MM.1S (cell line): Measurements from ENCODE around the gene AHNAK.

Experiments used
- DNase-seq: peaks from one replicate; pipeline ENCODE4 v3.0.0-alpha.2; 2015
- H2AFZ ChIP-seq: fragments of 300-600 bp; sonication (generic); 2 replicates; pipeline ENCODE4 v1.6.0; 2016; ENCODE audit warnings: antibody characterized with exemption, low read length
- H3F3A ChIP-seq: fragments of 300-600 bp; sonication (generic); 2 replicates; pipeline ENCODE4 v1.6.1; 2016; ENCODE audit warnings: mild to moderate bottlenecking, antibody characterized with exemption, low read length, moderate library complexity, mixed read lengths; ENCODE audit not compliant: insufficient read depth
- H3K27ac ChIP-seq: fragments of 300-600 bp; sonication (generic); 2 replicates; pipeline ENCODE4 v1.5.1; 2016; ENCODE audit warnings: mild to moderate bottlenecking, low read length
- H3K27me3 ChIP-seq: fragments of 300-600 bp; sonication (generic); replicated peaks from 2 replicates; pipeline ENCODE4 v1.6.0; 2016; ENCODE audit warnings: low read length; ENCODE audit not compliant: insufficient read depth
- H3K36me3 ChIP-seq: fragments of 300-600 bp; sonication (generic); replicated peaks from 2 replicates; pipeline ENCODE4 v1.6.1; 2016; ENCODE audit warnings: mild to moderate bottlenecking, low read length, mixed read lengths; ENCODE audit not compliant: insufficient read depth
- H3K4me1 ChIP-seq: fragments of 300-600 bp; sonication (generic); 2 replicates; pipeline ENCODE4 v1.6.1; 2016; ENCODE audit warnings: low read length, mixed read lengths
- H3K4me2 ChIP-seq: fragments of 300-600 bp; sonication (generic); 2 replicates; pipeline ENCODE4 v1.6.0; 2016; ENCODE audit warnings: low read depth, low read length
- H3K4me3 ChIP-seq: fragments of 300-600 bp; sonication (generic); 2 replicates; pipeline ENCODE4 v1.5.1; 2016; ENCODE audit warnings: low read length, mixed read lengths
- H3K79me2 ChIP-seq: fragments of 300-600 bp; sonication (generic); 2 replicates; pipeline ENCODE4 v1.6.1; 2016; ENCODE audit warnings: mixed run types, low read length, mixed read lengths
- H3K9ac ChIP-seq: fragments of 300-600 bp; sonication (generic); 2 replicates; pipeline ENCODE4 v1.6.1; 2016; ENCODE audit warnings: low read length, mixed read lengths
- H3K9me2 ChIP-seq: fragments of 300-600 bp; sonication (generic); replicated peaks from 2 replicates; pipeline ENCODE4 v1.6.1; 2016; ENCODE audit warnings: mild to moderate bottlenecking, low read length, mixed read lengths; ENCODE audit not compliant: insufficient read depth
- H3K9me3 ChIP-seq: fragments of 300-600 bp; sonication (generic); replicated peaks from 2 replicates; pipeline ENCODE4 v1.6.1; 2016; ENCODE audit warnings: mild to moderate bottlenecking, low read length, mixed read lengths; ENCODE audit not compliant: insufficient read depth
- H4K20me1 ChIP-seq: fragments of 300-600 bp; sonication (generic); 2 replicates; pipeline ENCODE4 v1.6.1; 2016; ENCODE audit warnings: mild to moderate bottlenecking, low read length, moderate library complexity, mixed read lengths; ENCODE audit not compliant: insufficient read depth
- CTCF ChIP-seq: fragments of 300-600 bp; sonication (generic); IDR thresholded peaks from 2 replicates; pipeline ENCODE4 v1.5.1; 2016; ENCODE audit warnings: antibody characterized with exemption, low read length, mixed read lengths
- EZH2 ChIP-seq: fragments of 300-600 bp; sonication (generic); optimal IDR thresholded peaks from 2 replicates; pipeline ENCODE3; 2017; ENCODE audit warnings: low read depth, mild to moderate bottlenecking, antibody characterized with exemption, low read length, mixed read lengths
- EZH2phosphoT487 ChIP-seq: fragments of 300-600 bp; sonication (generic); IDR thresholded peaks from 2 replicates; pipeline ENCODE4 v1.6.1; 2018; ENCODE audit warnings: antibody characterized with exemption, low read length

The AHNAK gene

GRCh38 chr11:62496676-62497075 is 49.9 kb downstream of the AHNAK start:
- H3K4me3 ChIP-seq: no peak overlapping the region
- no peak overlapping the region for H3K27ac ChIP-seq
- no peaks in the 10 kb centered on the region for H3K9me3 ChIP-seq
- DNase-seq: no peak
- no peaks in the 10 kb centered on the region for H3K9me2 ChIP-seq
- TF ChIP-seq EZH2 (no peak), CTCF (no peak)
- no peaks in the 10 kb centered on the region for H3F3A ChIP-seq
- H3K9ac ChIP-seq: no peak overlapping the region
- no peaks in the 10 kb centered on the region for H3K36me3 ChIP-seq
- H3K27me3 ChIP-seq: no peaks in the 10 kb centered on the region
- no peaks in the 10 kb centered on the region for H4K20me1 ChIP-seq
- no peak overlapping the region for H3K4me2 ChIP-seq
- no peak overlapping the region for H2AFZ ChIP-seq
- H3K4me1 ChIP-seq: no peaks in the 10 kb centered on the region
- H3K79me2 ChIP-seq: no peaks in the 10 kb centered on the region

- no peak overlapping the region for H2AFZ ChIP-seq
- H3K4me3 ChIP-seq: no peak overlapping the region
- TF ChIP-seq CTCF (no peak), EZH2 (no peak), EZH2phosphoT487 (no peak)
- H3K9me3 ChIP-seq: no peaks in the 10 kb centered on the region
- no peaks in the 10 kb centered on the region for H3K79me2 ChIP-seq
- H3K36me3 ChIP-seq: no peaks in the 10 kb centered on the region
- H4K20me1 ChIP-seq: no peaks in the 10 kb centered on the region
- H3F3A ChIP-seq: no peaks in the 10 kb centered on the region
- DNase-seq: no peak
- no peaks in the 10 kb centered on the region for H3K9me2 ChIP-seq
- no peaks in the 10 kb centered on the region for H3K27me3 ChIP-seq
- no peak overlapping the region for H3K27ac ChIP-seq
- no peak overlapping the region for H3K4me2 ChIP-seq
- H3K4me1 ChIP-seq: no peaks in the 10 kb centered on the region
- H3K9ac ChIP-seq: no peak overlapping the region
Observed at GRCh38 chr11:62494246-62494645, 52.4 kb downstream of the AHNAK start.

GRCh38 chr11:62493801-62494200 is 52.8 kb downstream of the AHNAK start:
- H3K4me1 ChIP-seq: no peaks in the 10 kb centered on the region
- no peak overlapping the region for H3K4me2 ChIP-seq
- H3K27ac ChIP-seq: no peak overlapping the region
- no peaks in the 10 kb centered on the region for H3K9me3 ChIP-seq
- H3K9me2 ChIP-seq: no peaks in the 10 kb centered on the region
- no peaks in the 10 kb centered on the region for H3K79me2 ChIP-seq
- H4K20me1 ChIP-seq: no peaks in the 10 kb centered on the region
- H3K27me3 ChIP-seq: no peaks in the 10 kb centered on the region
- no peak overlapping the region for H2AFZ ChIP-seq
- H3F3A ChIP-seq: no peaks in the 10 kb centered on the region
- no peak for TF ChIP-seq CTCF
- no peak overlapping the region for H3K9ac ChIP-seq
- no peak for DNase-seq
- H3K36me3 ChIP-seq: no peaks in the 10 kb centered on the region
- no peak overlapping the region for H3K4me3 ChIP-seq

GRCh38 chr11:62492586-62492985 is 54.0 kb downstream of the AHNAK start:
- no peaks in the 10 kb centered on the region for H3K4me1 ChIP-seq
- H3K27ac ChIP-seq: no peak overlapping the region
- H2AFZ ChIP-seq: no peak overlapping the region
- H3K9ac ChIP-seq: no peak overlapping the region
- no peaks in the 10 kb centered on the region for H3K9me3 ChIP-seq
- H4K20me1 ChIP-seq: no peaks in the 10 kb centered on the region
- H3F3A ChIP-seq: no peaks in the 10 kb centered on the region
- no peaks in the 10 kb centered on the region for H3K79me2 ChIP-seq
- DNase-seq: no peak
- H3K4me2 ChIP-seq: no peak overlapping the region
- no peaks in the 10 kb centered on the region for H3K27me3 ChIP-seq
- no peaks in the 10 kb centered on the region for H3K9me2 ChIP-seq
- no peak for TF ChIP-seq EZH2phosphoT487
- TF ChIP-seq EZH2: no peak
- TF ChIP-seq CTCF: no peak
- no peak overlapping the region for H3K4me3 ChIP-seq
- no peaks in the 10 kb centered on the region for H3K36me3 ChIP-seq
